Esophagus muscularis mucosa (tissue), 4 donors: ENCODE data around the gene KIF14. TPM values are rescaled to one million over a fixed set of nuclear protein-coding genes. Genes with fewer than 3 reads are reported as not detected.
"Not testable (repeated sequence)": the region's sequence is repeated elsewhere in the genome, so short reads cannot be mapped to it uniquely, and the experiment has no call there.

Experiments used
- DNase-seq: peaks from one replicate; pipeline ENCODE4 v3.0.0-alpha.2; 2017; ENCODE audit errors: extremely low spot score
- H3K27ac ChIP-seq, 4 donors: fragments of 200-600 bp; sonication (generic); replicated peaks in 1 of 4; 1 replicate in 3 of 4; 2 replicates in 1 of 4; pipeline ENCODE4 v1.5.1; 2016 to 2019; ENCODE audit warnings: mild to moderate bottlenecking in 1 of 4
- H3K27me3 ChIP-seq, 4 donors: fragments of 200-600 bp; sonication (generic); one replicate each; pipeline versions ENCODE4 v1.5.1 to v1.6.0; 2016 to 2019
- H3K36me3 ChIP-seq, 4 donors: fragments of 200-600 bp; sonication (generic); one replicate each; pipeline ENCODE4 v1.5.1; 2016 to 2019
- H3K4me1 ChIP-seq, 4 donors: fragments of 200-600 bp; sonication (generic); one replicate each; pipeline ENCODE4 v1.5.1; 2016 to 2019
- H3K4me3 ChIP-seq, 4 donors: fragments of 200-600 bp; sonication (generic); 1 replicate in 2 of 4; 2 replicates in 2 of 4; pipeline ENCODE4 v1.5.1; 2016 to 2019; ENCODE audit warnings: mild to moderate bottlenecking in 4 of 4, moderate library complexity in 1 of 4
- H3K9me3 ChIP-seq, 4 donors: fragments of 200-600 bp; sonication (generic); 1 replicate in 3 of 4; 2 replicates in 1 of 4; pipeline ENCODE4 v1.5.1; 2016 to 2019
- CTCF ChIP-seq, 3 experiments: fragments of 200-600 bp in 2 of 3; fragments of 450-650 bp in 1 of 3; sonication (generic) in 2 of 3; IDR thresholded peaks; one replicate each; pipeline ENCODE4 v1.5.1; 2017 to 2019; ENCODE audit warnings: antibody characterized with exemption in 3 of 3, mild to moderate bottlenecking in 2 of 3, moderate library complexity in 1 of 3
- EP300 ChIP-seq: sonication (generic); formaldehyde crosslinking; IDR thresholded peaks from one replicate; pipeline ENCODE4 v1.6.1; 2017; ENCODE audit warnings: antibody characterized with exemption
- POLR2A ChIP-seq: fragments of 450-650 bp; IDR thresholded peaks from one replicate; pipeline ENCODE4 v1.6.1; 2017; ENCODE audit warnings: antibody characterized with exemption, moderate library complexity, mild to moderate bottlenecking, low read depth
- POLR2AphosphoS5 ChIP-seq, 2 donors: sonication (generic); formaldehyde crosslinking; IDR thresholded peaks; one replicate each; pipeline ENCODE4 v1.6.1; 2017; ENCODE audit warnings: antibody characterized with exemption in 2 of 2
- WGBS: methylation state at CpG from one replicate; pipeline ENCODE4 v1.1.5; 2018; 5-methylcytosine and 5-hydroxymethylcytosine counted together
- intact Hi-C: fragments of 100-400 bp; cut with DNase I; formaldehyde crosslinking; loops from one replicate; pipeline ENCODE4 v1.15.1; 2023
- total RNA-seq, 4 donors: library from RNA; depleted of rRNA; stranded (reverse); fragments of >200 nt; gene quantifications; one replicate each; pipeline versions ENCODE4 v1.1.0 to v1.2.1, GENCODE V29; 2016

The KIF14 gene
- total RNA-seq, 4 donors from 2014 or later = under 0.01 to 0.17 (median 0.17) TPM; not detected in 1

- 95% methylated on average over 3 of the region's 5 CpGs for WGBS
- intact Hi-C loops = no loop called here
- H3K36me3 ChIP-seq = no peaks in the 10 kb centered on the region
- H3K27ac ChIP-seq = no peak overlapping the region
- no peak for DNase-seq
- no peaks in the 10 kb centered on the region for H3K9me3 ChIP-seq
- H3K4me1 ChIP-seq = peaks cover 0 to 13% (median 3%) of the 10 kb centered on the region in 4 donors
- H3K27me3 ChIP-seq = no peaks in the 10 kb centered on the region
- TF ChIP-seq EP300 = no peak
- TF ChIP-seq POLR2AphosphoS5 (IDR thresholded peaks at IDR 0.05) = no peak
- no peak for TF ChIP-seq CTCF (IDR thresholded peaks at IDR 0.05)
- no peak for TF ChIP-seq POLR2A
- no peak overlapping the region for H3K4me3 ChIP-seq
Observed at GRCh38 chr1:200526709-200527612, 93.6 kb downstream of the KIF14 start.

GRCh38 chr1:200525090-200525987, 95.2 kb downstream of the KIF14 start:
- no peak overlapping the region for H3K4me3 ChIP-seq
- WGBS = 51% methylated on average over 9 of the region's 9 CpGs
- no peak overlapping the region for H3K27ac ChIP-seq
- H3K9me3 ChIP-seq = no peaks in the 10 kb centered on the region
- peaks cover 0 to 13% (median 3%) of the 10 kb centered on the region in 4 donors for H3K4me1 ChIP-seq
- TF ChIP-seq POLR2A (no peak), EP300 (no peak), POLR2AphosphoS5 (IDR thresholded peaks at IDR 0.05) (no peak), CTCF (IDR thresholded peaks at IDR 0.05) (no peak)
- DNase-seq = no peak
- no peaks in the 10 kb centered on the region for H3K27me3 ChIP-seq
- intact Hi-C loops = no loop called here
- H3K36me3 ChIP-seq = no peaks in the 10 kb centered on the region

GRCh38 chr1:200524551-200524950, 96.0 kb downstream of the KIF14 start:
- H3K36me3 ChIP-seq, intact Hi-C loops, DNase-seq, H3K9me3 ChIP-seq, H3K4me3 ChIP-seq, H3K27me3 ChIP-seq, H3K27ac ChIP-seq: not testable (repeated sequence)
- H3K4me1 ChIP-seq = peaks cover 0 to 13% (median 3%) of the 10 kb centered on the region in 4 donors
- 87% methylated on average over 5 of the region's 5 CpGs for WGBS

- H3K4me3 ChIP-seq = no peak overlapping the region
- 94% methylated on average over 2 of the region's 2 CpGs for WGBS
- no peaks in the 10 kb centered on the region for H3K9me3 ChIP-seq
Observed at GRCh38 chr1:200524092-200524491, 96.5 kb downstream of the KIF14 start.

More at GRCh38 chr1:200524092-200524491, 96.5 kb downstream of the KIF14 start:
- Histone ChIP-seq H3K4me1 (peaks cover 0 to 13% (median 3%) of the 10 kb centered on the region in 4 donors), H3K27ac (no peak overlapping the region), H3K27me3 (no peaks in the 10 kb centered on the region), H3K36me3 (no peaks in the 10 kb centered on the region)
- intact Hi-C loops = no loop called here
- no peak for DNase-seq
- no peak for TF ChIP-seq CTCF (IDR thresholded peaks at IDR 0.05)
- TF ChIP-seq EP300 = no peak
- no peak for TF ChIP-seq POLR2A
- TF ChIP-seq POLR2AphosphoS5 (IDR thresholded peaks at IDR 0.05) = no peak
